Neuronal stem cell (in vitro differentiated cells): ENCODE data around the gene ALLC.

Experiments used
- DNase-seq: peaks from one replicate; pipeline ENCODE4 v3.0.0-alpha.2; 2013; ENCODE audit warnings: low spot score
- H2AFZ ChIP-seq: one replicate; pipeline ENCODE4 v1.6.1; 2013; ENCODE audit warnings: mild to moderate bottlenecking, low read length, inconsistent platforms
- H2AK5ac ChIP-seq: 2 replicates; pipeline ENCODE4 v1.6.1; 2013; ENCODE audit warnings: low read depth, mild to moderate bottlenecking, inconsistent platforms, low read length, moderate library complexity, mixed read lengths
- H2BK120ac ChIP-seq: 2 replicates; pipeline ENCODE4 v1.6.1; 2013; ENCODE audit warnings: low read depth, mild to moderate bottlenecking, inconsistent platforms, low read length, moderate library complexity, mixed read lengths
- H2BK12ac ChIP-seq: one replicate; pipeline ENCODE4 v1.6.1; 2013; ENCODE audit warnings: low read length, inconsistent platforms
- H2BK15ac ChIP-seq: 2 replicates; pipeline ENCODE4 v1.6.1; 2013; ENCODE audit warnings: mild to moderate bottlenecking, low read length, inconsistent platforms, mixed read lengths
- H2BK5ac ChIP-seq: one replicate; pipeline ENCODE4 v1.6.1; 2013; ENCODE audit warnings: inconsistent platforms, mild to moderate bottlenecking, low read length, moderate library complexity
- H3K14ac ChIP-seq: one replicate; pipeline ENCODE4 v1.6.1; 2013; ENCODE audit warnings: low read length, inconsistent platforms
- H3K18ac ChIP-seq: 2 replicates; pipeline ENCODE4 v1.6.1; 2013; ENCODE audit warnings: low read length, inconsistent platforms
- H3K23ac ChIP-seq: 2 replicates; pipeline ENCODE4 v1.6.1; 2013; ENCODE audit warnings: low read depth, mild to moderate bottlenecking, mixed read lengths, low read length, inconsistent platforms; ENCODE audit not compliant: poor library complexity
- H3K27ac ChIP-seq: replicated peaks from 3 replicates; pipeline ENCODE4 v1.5.1; 2013; ENCODE audit warnings: low read length, inconsistent platforms
- H3K27me3 ChIP-seq, 3 experiments: 2 replicates each; pipeline ENCODE4 v1.6.1; 2013; ENCODE audit warnings: low read length in 3 of 3, mild to moderate bottlenecking in 2 of 3, inconsistent platforms in 1 of 3, low read depth in 1 of 3, mixed read lengths in 1 of 3, moderate library complexity in 1 of 3; ENCODE audit not compliant: control insufficient read depth in 3 of 3, insufficient read depth in 3 of 3
- H3K36me3 ChIP-seq, 2 donors: replicated peaks in 1 of 2; 2 replicates each; pipeline ENCODE4 v1.6.1; 2013; ENCODE audit warnings: low read length in 2 of 2; ENCODE audit not compliant: control insufficient read depth in 2 of 2, insufficient read depth in 2 of 2
- H3K4ac ChIP-seq: 2 replicates; pipeline ENCODE4 v1.6.1; 2013; ENCODE audit warnings: inconsistent platforms, mild to moderate bottlenecking, low read length, moderate library complexity
- H3K4me1 ChIP-seq, 2 donors: 1 replicate in 1 of 2; 2 replicates in 1 of 2; pipeline ENCODE4 v1.6.1; 2013; ENCODE audit warnings: low read length in 2 of 2, low read depth in 1 of 2; ENCODE audit not compliant: control insufficient read depth in 2 of 2, insufficient read depth in 1 of 2
- H3K4me2 ChIP-seq: one replicate; pipeline ENCODE4 v1.6.1; 2013; ENCODE audit warnings: mild to moderate bottlenecking, low read length, inconsistent platforms; ENCODE audit not compliant: insufficient read depth, poor library complexity, severe bottlenecking
- H3K4me3 ChIP-seq, 2 donors: 2 replicates each; pipeline ENCODE4 v1.5.1; 2013; ENCODE audit warnings: low read length in 2 of 2, mild to moderate bottlenecking in 2 of 2, inconsistent platforms in 1 of 2, moderate library complexity in 1 of 2
- H3K79me1 ChIP-seq: one replicate; pipeline ENCODE4 v1.6.1; 2013; ENCODE audit warnings: low read depth, mild to moderate bottlenecking, inconsistent platforms, low read length, moderate library complexity
- H3K9ac ChIP-seq: one replicate; pipeline ENCODE4 v1.6.1; 2013; ENCODE audit warnings: mild to moderate bottlenecking, low read depth, low read length, inconsistent platforms; ENCODE audit not compliant: poor library complexity
- H3K9me3 ChIP-seq, 2 donors: replicated peaks in 1 of 2; 2 replicates each; pipeline versions ENCODE3 to v1.6.1; 2013; ENCODE audit warnings: low read length in 2 of 2, mild to moderate bottlenecking in 2 of 2, inconsistent platforms in 1 of 2, low read depth in 1 of 2, mixed read lengths in 1 of 2, moderate library complexity in 1 of 2; ENCODE audit not compliant: control insufficient read depth in 2 of 2, insufficient read depth in 1 of 2
- H4K8ac ChIP-seq: one replicate; pipeline ENCODE4 v1.6.1; 2013; ENCODE audit warnings: low read depth, mild to moderate bottlenecking, inconsistent platforms, low read length, moderate library complexity
- H4K91ac ChIP-seq: one replicate; pipeline ENCODE4 v1.6.1; 2013; ENCODE audit warnings: low read length, low read depth, mild to moderate bottlenecking, inconsistent platforms; ENCODE audit not compliant: poor library complexity
- WGBS, 2 donors: extraction: QIAGEN DNeasy Blood & Tissue Kit; methylation state at CpG; one replicate each; pipeline ENCODE4 v1.1.7; 2013; ENCODE audit warnings: missing lambda C conversion rate in 2 of 2, mixed read lengths in 1 of 2; ENCODE audit not compliant: insufficient read length in 2 of 2, insufficient replicate concordance in 1 of 2; ENCODE audit errors: extremely low coverage in 2 of 2; 5-methylcytosine and 5-hydroxymethylcytosine counted together

ALLC gene

DNA sequence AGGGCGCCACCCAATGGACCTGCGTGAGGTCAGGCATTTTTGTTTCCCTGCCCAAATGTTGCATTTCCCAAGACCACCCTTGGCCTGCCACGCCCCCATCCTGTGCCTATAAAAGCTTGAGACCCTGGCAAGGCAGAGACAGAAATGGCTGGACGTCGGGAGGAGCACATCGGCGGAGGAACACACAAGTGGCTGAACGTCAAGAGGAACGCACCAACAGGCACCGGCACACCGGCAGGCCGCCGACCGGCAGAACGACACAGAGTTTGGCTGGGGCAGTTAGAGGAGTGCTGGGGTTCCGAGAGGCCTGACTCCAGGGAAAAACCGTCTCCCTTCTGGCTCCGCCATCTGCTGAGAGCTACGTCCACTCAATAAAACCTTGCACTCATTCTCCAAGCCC, 81.3 kb downstream of the ALLC start:
- no CpG with 5 or more reads among the region's 19 CpGs for WGBS, 2 donors
- no peak overlapping the region for H4K91ac ChIP-seq

DNA sequence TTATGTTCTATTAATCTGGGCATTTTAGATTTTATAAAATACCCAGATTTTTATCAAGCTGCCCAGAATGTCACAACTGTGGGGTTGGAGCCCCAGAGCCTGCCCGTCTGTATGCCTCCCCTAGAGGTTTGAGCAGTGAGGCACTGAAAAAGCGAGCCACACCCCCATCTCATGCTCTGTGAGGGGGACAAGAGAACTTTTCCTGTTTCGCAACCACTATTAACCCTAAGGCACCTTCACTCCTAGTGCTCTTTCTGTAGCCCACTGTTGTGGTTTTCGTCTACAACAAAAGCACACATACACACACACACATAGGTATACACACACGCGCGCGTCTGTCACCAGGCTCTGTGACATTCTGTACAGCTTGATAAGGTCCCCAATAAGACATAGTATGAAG, 83.4 kb downstream of the ALLC start:
- no peak overlapping the region for H3K27ac ChIP-seq
- H3K36me3 ChIP-seq, result no peaks in the 10 kb centered on the region
- no peak overlapping the region for H2BK12ac ChIP-seq
- no peak for DNase-seq
- H2BK5ac ChIP-seq, result no peak overlapping the region
- H3K4me2 ChIP-seq, result no peak overlapping the region
- no peak overlapping the region for H4K8ac ChIP-seq
- peaks cover 0 to 3% of the 10 kb centered on the region in 2 donors for H3K9me3 ChIP-seq
- H2AK5ac ChIP-seq, result no peak overlapping the region
- no peak overlapping the region for H2BK120ac ChIP-seq
- H3K79me1 ChIP-seq, result no peaks in the 10 kb centered on the region
- H3K4me3 ChIP-seq, result peak overlapping the region in 1 of 2 donors; percentile 25
- no peak overlapping the region for H3K9ac ChIP-seq
- H3K14ac ChIP-seq, result no peak overlapping the region
- H3K18ac ChIP-seq, result no peak overlapping the region
- no peak overlapping the region for H3K23ac ChIP-seq
- no peak overlapping the region for H4K91ac ChIP-seq
- no peak overlapping the region for H2BK15ac ChIP-seq
- H3K27me3 ChIP-seq, result no peaks in the 10 kb centered on the region
- H3K4me1 ChIP-seq, result no peaks in the 10 kb centered on the region
- WGBS, 2 donors, result no CpG with 5 or more reads among the region's 8 CpGs
- no peak overlapping the region for H2AFZ ChIP-seq
- H3K4ac ChIP-seq, result no peak overlapping the region

More for the DNA sequence above, 81.3 kb downstream of the ALLC start:
- Histone ChIP-seq H2AK5ac (no peak overlapping the region), H2BK12ac (no peak overlapping the region), H3K14ac (no peak overlapping the region), H3K4me1 (no peaks in the 10 kb centered on the region), H2BK15ac (no peak overlapping the region), H3K9me3 (peaks cover 0 to 3% of the 10 kb centered on the region in 2 donors), H3K4me2 (no peak overlapping the region), H4K8ac (no peak overlapping the region), H3K4me3 (no peak overlapping the region), H2BK5ac (no peak overlapping the region), H3K79me1 (no peaks in the 10 kb centered on the region), H3K9ac (no peak overlapping the region), H2BK120ac (no peak overlapping the region), H3K36me3 (no peaks in the 10 kb centered on the region), H3K4ac (no peak overlapping the region), H3K23ac (no peak overlapping the region), H3K27me3 (no peaks in the 10 kb centered on the region), H2AFZ (no peak overlapping the region), H3K27ac (no peak overlapping the region), H3K18ac (peak overlapping the region; percentile 11)
- no peak for DNase-seq

DNA sequence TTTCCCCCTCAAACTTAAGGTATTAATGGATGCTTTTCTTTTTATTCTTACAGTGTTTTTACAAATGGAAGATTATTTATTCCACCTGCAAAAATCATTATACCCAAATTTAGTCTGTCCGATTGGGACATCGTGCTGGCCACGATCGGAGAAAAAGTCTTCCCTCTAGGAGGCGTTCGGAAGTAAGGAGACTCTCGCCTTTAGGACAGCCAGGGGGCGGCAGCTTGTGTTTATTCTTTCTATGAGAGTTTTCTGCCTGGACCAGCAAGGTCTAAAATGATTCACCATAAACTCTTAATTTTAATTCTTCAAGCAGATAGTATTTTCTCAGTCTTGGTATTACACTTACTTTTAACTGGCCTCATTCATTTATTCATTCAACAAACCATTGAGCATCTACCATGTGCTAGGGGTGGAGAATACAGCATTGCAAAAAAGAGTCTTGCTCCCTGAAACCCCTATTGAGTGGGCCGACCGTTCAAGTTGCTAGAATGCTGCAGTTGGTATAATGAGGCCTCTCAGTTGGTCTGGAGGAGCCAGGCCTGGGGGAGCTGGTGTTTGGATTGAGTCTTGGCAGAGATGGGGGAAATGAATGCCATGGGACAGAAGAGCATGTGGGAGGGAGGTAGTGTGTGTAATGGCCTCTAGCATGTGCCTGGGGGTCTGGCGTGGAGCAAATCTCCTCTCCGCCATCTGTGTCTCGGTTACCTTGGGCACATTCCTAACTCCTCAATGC, 84.0 kb downstream of the ALLC start:
- H2BK15ac ChIP-seq, result no peak overlapping the region
- H3K4ac ChIP-seq, result no peak overlapping the region
- H3K9me3 ChIP-seq, result peaks cover 0 to 3% of the 10 kb centered on the region in 2 donors
- H2AK5ac ChIP-seq, result no peak overlapping the region
- DNase-seq, result no peak
- H3K27me3 ChIP-seq, result no peaks in the 10 kb centered on the region
- no peak overlapping the region for H4K8ac ChIP-seq
- H3K9ac ChIP-seq, result no peak overlapping the region
- no peak overlapping the region for H3K14ac ChIP-seq
- H3K36me3 ChIP-seq, result no peaks in the 10 kb centered on the region
- no peak overlapping the region for H2BK5ac ChIP-seq
- WGBS, 2 donors, result no CpG with 5 or more reads among the region's 13 CpGs
- no peak overlapping the region for H2AFZ ChIP-seq
- H3K4me1 ChIP-seq, result no peaks in the 10 kb centered on the region
- H3K4me3 ChIP-seq, result no peak overlapping the region
- no peak overlapping the region for H3K27ac ChIP-seq
- no peak overlapping the region for H2BK120ac ChIP-seq
- no peak overlapping the region for H3K18ac ChIP-seq
- H4K91ac ChIP-seq, result no peak overlapping the region
- no peak overlapping the region for H3K4me2 ChIP-seq
- H2BK12ac ChIP-seq, result no peak overlapping the region
- no peaks in the 10 kb centered on the region for H3K79me1 ChIP-seq
- no peak overlapping the region for H3K23ac ChIP-seq

DNA sequence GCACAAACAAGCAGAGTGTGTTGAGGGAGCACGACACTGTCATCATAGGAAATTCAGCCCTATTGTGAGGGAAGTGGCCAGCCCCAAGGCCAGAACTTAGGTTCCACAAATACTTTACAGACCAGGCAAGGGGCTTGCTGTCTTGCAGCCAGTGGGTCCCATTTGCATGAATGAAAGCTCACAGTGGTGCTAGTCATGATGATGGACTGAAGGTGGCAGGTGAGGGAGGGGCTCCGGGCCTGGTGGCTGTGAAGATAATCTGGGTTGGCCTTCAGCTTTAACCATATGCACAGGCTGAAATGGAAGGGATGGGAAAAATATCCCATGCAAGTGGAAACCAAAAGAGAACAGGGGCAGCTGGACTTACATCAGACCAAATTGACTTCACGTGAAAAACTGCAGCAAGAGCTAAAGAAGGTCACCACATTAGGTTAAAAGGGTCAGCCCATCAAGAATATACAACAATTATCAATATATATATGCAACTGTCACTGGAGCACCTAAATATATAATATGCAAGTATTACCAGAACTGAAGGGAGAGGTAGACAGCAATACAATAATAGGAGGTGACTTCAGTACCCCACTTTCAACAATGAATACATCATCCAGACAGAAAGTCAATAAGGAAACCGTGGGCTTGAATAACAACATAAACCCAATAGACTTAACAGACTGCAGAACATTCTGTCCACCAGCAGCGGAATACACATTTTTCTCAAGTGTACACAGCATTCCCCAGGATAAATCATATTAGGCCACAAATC, 84.9 kb downstream of the ALLC start:
- H3K9ac ChIP-seq, result no peak overlapping the region
- DNase-seq, result no peak
- no peaks in the 10 kb centered on the region for H3K4me1 ChIP-seq
- no peak overlapping the region for H3K27ac ChIP-seq
- no peak overlapping the region for H2AK5ac ChIP-seq
- no peak overlapping the region for H2BK5ac ChIP-seq
- no peak overlapping the region for H3K4ac ChIP-seq
- H3K18ac ChIP-seq, result no peak overlapping the region
- no peak overlapping the region for H3K14ac ChIP-seq
- H3K4me2 ChIP-seq, result no peak overlapping the region
- H2AFZ ChIP-seq, result no peak overlapping the region
- H3K27me3 ChIP-seq, result no peaks in the 10 kb centered on the region
- H4K91ac ChIP-seq, result no peak overlapping the region
- H2BK15ac ChIP-seq, result no peak overlapping the region
- H4K8ac ChIP-seq, result no peak overlapping the region
- H3K9me3 ChIP-seq, result peaks cover 0 to 3% of the 10 kb centered on the region in 2 donors
- H3K23ac ChIP-seq, result no peak overlapping the region
- H3K4me3 ChIP-seq, result no peak overlapping the region
- no peaks in the 10 kb centered on the region for H3K36me3 ChIP-seq
- no peak overlapping the region for H2BK120ac ChIP-seq
- no CpG with 5 or more reads among the region's 5 CpGs for WGBS, 2 donors
- no peak overlapping the region for H2BK12ac ChIP-seq
- no peaks in the 10 kb centered on the region for H3K79me1 ChIP-seq
